Body of pancreas (tissue), 4 donors: Measurements from ENCODE around the gene FOSB. TPM values are rescaled to one million over a fixed set of nuclear protein-coding genes. Genes with fewer than 3 reads are reported as not detected.

Experiments used
- ATAC-seq: fragments of 150-250 bp; one replicate; pipeline ENCODE4 v1.9.1; 2016
- DNase-seq, 4 donors: peaks; one replicate each; pipeline ENCODE4 v3.0.0-alpha.2; 2019
- H3K27ac ChIP-seq, 4 donors: fragments of 200-600 bp; sonication (generic); 1 replicate in 3 of 4; 2 replicates in 1 of 4; pipeline versions ENCODE4 v1.5.1 to v1.6.1; 2016 to 2019; ENCODE audit warnings: mild to moderate bottlenecking in 1 of 4, mixed read lengths in 1 of 4, moderate library complexity in 1 of 4
- H3K27me3 ChIP-seq, 2 donors: fragments of 200-600 bp; sonication (generic); one replicate each; pipeline ENCODE4 v1.6.0; 2016; ENCODE audit warnings: mild to moderate bottlenecking in 1 of 2
- H3K36me3 ChIP-seq, 2 donors: fragments of 200-600 bp; sonication (generic); replicated peaks in 1 of 2; 2 replicates each; pipeline ENCODE4 v1.5.1; 2016; ENCODE audit warnings: low read depth in 2 of 2; ENCODE audit not compliant: insufficient read depth in 1 of 2
- H3K4me1 ChIP-seq: fragments of 200-600 bp; sonication (generic); one replicate; pipeline ENCODE4 v1.6.0; 2016
- H3K4me3 ChIP-seq, 2 donors: fragments of 200-600 bp; sonication (generic); 1 replicate in 1 of 2; 2 replicates in 1 of 2; pipeline ENCODE4 v1.5.1; 2016 to 2019
- H3K9me3 ChIP-seq, 3 donors: fragments of 200-600 bp; sonication (generic); 1 replicate in 2 of 3; 2 replicates in 1 of 3; pipeline ENCODE4 v1.5.1; 2016
- POLR2A ChIP-seq, 3 donors: fragments of 450-650 bp; IDR thresholded peaks; one replicate each; pipeline ENCODE4 v1.6.1; 2016; ENCODE audit warnings: antibody characterized with exemption in 3 of 3, mild to moderate bottlenecking in 2 of 3
- WGBS, 2 donors: methylation state at CpG; one replicate each; pipeline ENCODE4 v1.1.5; 2017; 5-methylcytosine and 5-hydroxymethylcytosine counted together
- intact Hi-C: fragments of 100-400 bp; cut with DNase I; formaldehyde crosslinking; loops from one replicate; pipeline ENCODE4 v1.15.1; 2023
- total RNA-seq, 2 donors: library from RNA; depleted of rRNA; stranded (reverse); fragments of >200 nt; gene quantifications; one replicate each; pipeline ENCODE4 v1.1.0, GENCODE V29; 2016
- TF ChIP-seq, protein P1 (sequence below), 7 experiments: fragments of 450-650 bp in 4 of 7; fragments of 200-600 bp in 3 of 7; sonication (generic) in 3 of 7; IDR thresholded peaks; one replicate each; pipeline ENCODE4 v1.5.1; 2016 to 2019; ENCODE audit warnings: antibody characterized with exemption in 7 of 7

The FOSB gene
- total RNA-seq, 2 donors from 2014 or later = 4.2 to 84.7 TPM

DNA sequence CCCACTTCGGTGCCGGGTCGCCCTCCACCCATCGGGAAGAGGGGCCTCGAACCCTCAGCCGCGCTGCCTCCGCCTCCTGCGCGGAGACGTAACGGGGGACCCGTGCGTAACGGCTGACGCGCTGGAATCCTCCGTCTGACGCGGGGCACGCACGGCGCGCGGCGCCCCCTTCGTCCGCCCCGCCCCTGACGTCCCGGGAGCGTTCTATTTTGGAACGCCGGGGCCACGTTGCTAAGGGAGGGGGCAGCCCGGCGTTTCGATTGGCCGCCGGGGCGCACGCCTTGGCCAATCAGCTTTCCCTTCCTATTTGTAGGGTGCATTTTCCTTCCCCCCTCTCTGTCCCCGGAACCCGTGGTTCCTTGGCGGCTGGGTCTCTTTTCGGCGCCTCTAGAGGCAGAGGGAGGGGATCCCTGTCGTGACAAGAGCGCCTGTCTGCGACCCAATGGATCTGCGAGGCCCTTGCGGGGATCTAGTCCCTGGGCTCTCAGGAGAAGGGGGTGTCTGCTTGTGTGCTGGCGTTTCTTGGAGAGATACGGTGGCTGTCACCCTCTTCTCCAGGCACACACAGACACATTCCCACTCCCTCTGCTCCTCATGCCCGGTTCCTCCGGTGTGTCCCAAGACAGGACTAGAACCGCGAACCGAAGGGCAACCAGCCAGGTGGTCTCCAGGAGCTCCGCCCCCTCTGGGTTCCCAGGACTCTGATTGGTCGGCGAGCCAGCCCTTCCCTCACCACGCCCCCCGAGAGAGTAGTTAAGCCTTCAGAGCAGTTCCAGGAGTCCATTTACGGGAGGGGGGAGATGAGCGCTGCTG, 1.5 kb downstream of the FOSB start:
- no peaks in the 10 kb centered on the region for H3K27me3 ChIP-seq
- no peaks in the 10 kb centered on the region for H3K36me3 ChIP-seq
- H3K9me3 ChIP-seq = no peaks in the 10 kb centered on the region
- 0% methylated on average over 17 to 66 of the region's 66 CpGs for WGBS, 2 donors
- DNase-seq = peak; percentile 91 to 96 (median 94)
- peak; percentile 84 for ATAC-seq
- intact Hi-C loops = no loop called here
- peak overlapping the region; percentile 92 to 97 (median 93) for H3K27ac ChIP-seq
- peak overlapping the region; percentile 2 to 23 for H3K4me3 ChIP-seq
- TF ChIP-seq, protein P1, sequence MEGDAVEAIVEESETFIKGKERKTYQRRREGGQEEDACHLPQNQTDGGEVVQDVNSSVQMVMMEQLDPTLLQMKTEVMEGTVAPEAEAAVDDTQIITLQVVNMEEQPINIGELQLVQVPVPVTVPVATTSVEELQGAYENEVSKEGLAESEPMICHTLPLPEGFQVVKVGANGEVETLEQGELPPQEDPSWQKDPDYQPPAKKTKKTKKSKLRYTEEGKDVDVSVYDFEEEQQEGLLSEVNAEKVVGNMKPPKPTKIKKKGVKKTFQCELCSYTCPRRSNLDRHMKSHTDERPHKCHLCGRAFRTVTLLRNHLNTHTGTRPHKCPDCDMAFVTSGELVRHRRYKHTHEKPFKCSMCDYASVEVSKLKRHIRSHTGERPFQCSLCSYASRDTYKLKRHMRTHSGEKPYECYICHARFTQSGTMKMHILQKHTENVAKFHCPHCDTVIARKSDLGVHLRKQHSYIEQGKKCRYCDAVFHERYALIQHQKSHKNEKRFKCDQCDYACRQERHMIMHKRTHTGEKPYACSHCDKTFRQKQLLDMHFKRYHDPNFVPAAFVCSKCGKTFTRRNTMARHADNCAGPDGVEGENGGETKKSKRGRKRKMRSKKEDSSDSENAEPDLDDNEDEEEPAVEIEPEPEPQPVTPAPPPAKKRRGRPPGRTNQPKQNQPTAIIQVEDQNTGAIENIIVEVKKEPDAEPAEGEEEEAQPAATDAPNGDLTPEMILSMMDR (IDR thresholded peaks at IDR 0.05) = peak in 1 of 7 experiments; percentile 8
- TF ChIP-seq POLR2A (IDR thresholded peaks at IDR 0.05) = peak; percentile 68 to 96 (median 93)
- peaks cover 25% of the 10 kb centered on the region for H3K4me1 ChIP-seq

DNA sequence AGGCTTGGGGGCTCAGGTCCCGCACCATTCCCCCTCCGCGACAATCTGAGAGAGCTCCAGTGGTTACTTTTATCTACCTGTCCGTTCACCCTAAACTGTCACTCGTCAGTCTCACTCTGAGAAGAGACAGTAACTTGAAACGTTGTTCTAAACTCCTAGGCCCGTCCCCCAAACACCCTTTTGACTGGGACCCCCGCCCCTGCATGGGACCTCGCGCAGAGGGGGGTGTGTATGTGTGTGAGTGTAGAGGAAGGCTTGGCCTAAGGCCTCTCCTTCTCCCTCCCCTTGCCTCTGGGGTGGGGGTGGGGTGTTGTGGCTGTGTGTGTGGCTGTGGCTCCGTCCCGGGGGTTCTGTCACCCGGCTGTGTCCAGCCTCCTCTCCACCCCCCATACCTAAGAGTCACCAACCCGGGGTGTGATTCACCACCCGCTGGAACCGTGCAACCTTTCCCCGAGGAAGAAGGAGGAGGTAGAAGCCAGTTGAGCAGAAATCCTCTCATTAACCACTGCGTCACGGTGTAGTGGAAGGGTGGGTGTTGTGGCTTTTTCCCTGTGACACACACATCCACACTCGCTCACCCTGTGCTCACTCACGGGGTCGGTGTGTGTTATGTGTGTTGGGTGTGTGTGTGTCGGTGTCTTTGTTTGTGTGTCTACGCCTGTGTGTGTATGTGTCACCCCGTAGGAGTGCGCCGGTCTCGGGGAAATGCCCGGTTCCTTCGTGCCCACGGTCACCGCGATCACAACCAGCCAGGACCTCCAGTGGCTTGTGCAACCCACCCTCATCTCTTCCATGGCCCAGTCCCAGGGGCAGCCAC, 2.4 kb downstream of the FOSB start:
- no peak for ATAC-seq
- no peaks in the 10 kb centered on the region for H3K9me3 ChIP-seq
- peak overlapping the region; percentile 92 to 97 (median 93) for H3K27ac ChIP-seq
- H3K4me3 ChIP-seq = peak overlapping the region in 1 of 2 donors; percentile 7
- WGBS, 2 donors = 39 to 49% methylated on average over 22 to 33 of the region's 33 CpGs
- intact Hi-C loops = no loop called here
- TF ChIP-seq POLR2A (IDR thresholded peaks at IDR 0.05) = no peak
- TF ChIP-seq, protein P1 (IDR thresholded peaks at IDR 0.05) = no peak
- no peaks in the 10 kb centered on the region for H3K27me3 ChIP-seq
- peak in 2 of 4 donors; percentile 35 to 38 for DNase-seq
- H3K36me3 ChIP-seq = no peaks in the 10 kb centered on the region
- peaks cover 25% of the 10 kb centered on the region for H3K4me1 ChIP-seq

DNA sequence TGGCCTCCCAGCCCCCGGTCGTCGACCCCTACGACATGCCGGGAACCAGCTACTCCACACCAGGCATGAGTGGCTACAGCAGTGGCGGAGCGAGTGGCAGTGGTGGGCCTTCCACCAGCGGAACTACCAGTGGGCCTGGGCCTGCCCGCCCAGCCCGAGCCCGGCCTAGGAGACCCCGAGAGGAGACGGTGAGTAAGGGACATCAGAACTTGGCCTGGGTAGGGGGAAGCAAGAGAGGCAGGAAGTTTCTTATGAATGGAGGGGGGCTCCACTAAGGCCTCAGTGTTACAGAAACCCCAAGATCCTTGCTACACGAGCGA, 2.9 kb downstream of the FOSB start:
- no peak overlapping the region for H3K27ac ChIP-seq
- peaks cover 25% of the 10 kb centered on the region for H3K4me1 ChIP-seq
- DNase-seq (no peak), ATAC-seq (no peak)
- H3K9me3 ChIP-seq = no peaks in the 10 kb centered on the region
- H3K27me3 ChIP-seq = no peaks in the 10 kb centered on the region
- WGBS, 2 donors = 83 to 92% methylated on average over 9 to 15 of the region's 15 CpGs
- H3K4me3 ChIP-seq = no peak overlapping the region
- intact Hi-C loops = no loop called here
- H3K36me3 ChIP-seq = no peaks in the 10 kb centered on the region
- no peak for TF ChIP-seq POLR2A (IDR thresholded peaks at IDR 0.05)
- TF ChIP-seq, protein P1 (IDR thresholded peaks at IDR 0.05) = no peak

DNA sequence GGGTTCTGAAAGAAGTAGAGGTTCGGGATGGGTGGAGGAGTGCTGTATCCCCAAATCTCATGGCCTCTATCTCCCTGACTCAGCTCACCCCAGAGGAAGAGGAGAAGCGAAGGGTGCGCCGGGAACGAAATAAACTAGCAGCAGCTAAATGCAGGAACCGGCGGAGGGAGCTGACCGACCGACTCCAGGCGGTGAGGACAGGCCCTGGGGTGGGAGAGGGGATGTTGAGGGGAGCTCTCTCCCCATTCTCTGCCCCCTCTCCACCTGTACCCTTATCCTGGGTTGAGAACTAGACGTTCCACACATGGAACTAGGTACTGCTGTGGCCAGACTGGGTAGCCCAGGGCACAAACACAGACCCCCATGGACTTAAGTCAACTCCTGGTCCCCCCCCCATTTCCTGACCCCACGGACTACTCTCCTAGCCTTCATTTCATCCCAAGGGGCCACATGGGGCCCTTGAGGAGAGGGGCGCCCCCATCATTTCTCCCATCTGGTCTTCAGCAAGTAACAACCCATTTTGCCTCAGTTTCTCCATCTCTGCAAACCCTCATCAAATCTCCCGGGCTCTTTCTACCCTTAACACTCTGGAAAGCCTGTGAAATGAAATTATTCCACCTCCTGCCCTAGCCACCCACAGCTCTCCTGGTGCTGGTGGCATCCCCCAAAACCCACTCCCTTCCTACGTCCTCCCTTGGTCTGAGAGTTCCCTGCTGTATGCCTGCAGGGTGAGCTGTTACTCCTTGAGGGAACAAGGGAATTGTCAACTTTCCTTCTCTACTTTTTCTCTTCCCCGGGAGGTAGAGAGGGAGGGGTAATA, 3.5 kb downstream of the FOSB start:
- Histone ChIP-seq H3K9me3 (no peaks in the 10 kb centered on the region), H3K4me1 (peaks cover 25% of the 10 kb centered on the region), H3K27me3 (no peaks in the 10 kb centered on the region), H3K27ac (no peak overlapping the region), H3K36me3 (no peaks in the 10 kb centered on the region), H3K4me3 (no peak overlapping the region)
- 76 to 81% methylated on average over 15 to 16 of the region's 16 CpGs for WGBS, 2 donors
- TF ChIP-seq, protein P1 (IDR thresholded peaks at IDR 0.05) = no peak
- TF ChIP-seq POLR2A (IDR thresholded peaks at IDR 0.05) = no peak
- no peak for ATAC-seq
- intact Hi-C loops = no loop called here
- peak in 1 of 4 donors; percentile 30 for DNase-seq
